GM23338 (cell line): ENCODE measurements around the gene USP3. TPM values are rescaled to one million over a fixed set of nuclear protein-coding genes. Genes with fewer than 3 reads are reported as not detected.

Experiments used
- ATAC-seq: fragments of 200-7000 bp; cut with Tn5 transposase; 3 replicates; pipeline ENCODE4 v1.9.1; 2020
- DNase-seq: peaks from one replicate; pipeline ENCODE4 v3.0.0-alpha.2; 2015; ENCODE audit warnings: low spot score
- H2AFZ ChIP-seq: fragments of 200-600 bp; sonication (generic); 2 replicates; pipeline ENCODE4 v1.8.0; 2016; ENCODE audit warnings: antibody characterized with exemption, mild to moderate bottlenecking, moderate library complexity
- H3F3A ChIP-seq: fragments of 200-600 bp; sonication (generic); replicated peaks from 2 replicates; pipeline ENCODE4 v1.8.0; 2017; ENCODE audit warnings: antibody characterized with exemption, mixed run types, low read depth
- H3K27ac ChIP-seq: fragments of 200-600 bp; sonication (generic); 2 replicates; pipeline ENCODE4 v1.6.1; 2016; ENCODE audit warnings: low read depth
- H3K27me3 ChIP-seq: fragments of 200-600 bp; sonication (generic); 2 replicates; pipeline ENCODE4 v1.8.0; 2016; ENCODE audit warnings: mild to moderate bottlenecking, mixed run types, moderate library complexity; ENCODE audit not compliant: insufficient read depth
- H3K36me3 ChIP-seq: fragments of 200-600 bp; sonication (generic); 2 replicates; pipeline ENCODE4 v1.8.0; 2016; ENCODE audit warnings: mild to moderate bottlenecking; ENCODE audit not compliant: insufficient read depth
- H3K4me1 ChIP-seq: fragments of 200-600 bp; sonication (generic); 2 replicates; pipeline ENCODE4 v1.8.0; 2016; ENCODE audit warnings: mild to moderate bottlenecking, moderate library complexity; ENCODE audit not compliant: insufficient read depth
- H3K4me2 ChIP-seq: fragments of 200-600 bp; sonication (generic); 2 replicates; pipeline ENCODE4 v1.7.1; 2017; ENCODE audit warnings: mixed run types
- H3K4me3 ChIP-seq: fragments of 200-600 bp; sonication (generic); 2 replicates; pipeline ENCODE4 v1.6.1; 2016; ENCODE audit warnings: mixed run types
- H3K79me2 ChIP-seq: fragments of 200-600 bp; sonication (generic); replicated peaks from 2 replicates; pipeline ENCODE4 v1.8.0; 2017; ENCODE audit warnings: mild to moderate bottlenecking; ENCODE audit not compliant: insufficient read depth
- H3K9me2 ChIP-seq: fragments of 200-600 bp; sonication (generic); 2 replicates; pipeline ENCODE4 v1.8.0; 2017; ENCODE audit not compliant: insufficient read depth
- H4K20me1 ChIP-seq: fragments of 200-600 bp; sonication (generic); replicated peaks from 2 replicates; pipeline ENCODE4 v1.8.0; 2017; ENCODE audit warnings: mild to moderate bottlenecking; ENCODE audit not compliant: insufficient read depth
- H3K27ac Mint-ChIP-seq: 2 replicates; pipeline ENCODE4 v1.8.0; 2020; ENCODE audit warnings: inconsistent platforms, mild to moderate bottlenecking, moderate library complexity, mixed read lengths
- H3K27me3 Mint-ChIP-seq: 3 replicates; pipeline ENCODE4 v1.8.0; 2022; ENCODE audit warnings: low read depth, mild to moderate bottlenecking, moderate library complexity, mixed read lengths, inconsistent platforms; ENCODE audit not compliant: insufficient read depth, poor library complexity
- H3K36me3 Mint-ChIP-seq: 3 replicates; pipeline ENCODE4 v1.8.0; 2021; ENCODE audit warnings: low read depth, mild to moderate bottlenecking, inconsistent platforms, moderate library complexity, mixed read lengths
- H3K4me1 Mint-ChIP-seq: 3 replicates; pipeline ENCODE4 v1.8.0; 2020; ENCODE audit warnings: mild to moderate bottlenecking, inconsistent platforms, mixed read lengths
- H3K4me3 Mint-ChIP-seq: 3 replicates; pipeline ENCODE4 v1.8.0; 2021; ENCODE audit warnings: moderate library complexity, mild to moderate bottlenecking, inconsistent platforms, mixed read lengths
- H3K9me3 Mint-ChIP-seq: 3 replicates; pipeline ENCODE4 v1.8.0; 2020; ENCODE audit warnings: moderate library complexity, mild to moderate bottlenecking, inconsistent platforms, mixed read lengths
- CREB1 ChIP-seq: fragments of 250-450 bp; sonication (Bioruptor Pico); IDR thresholded peaks from 2 replicates; pipeline ENCODE4 v1.5.0; 2020; ENCODE audit warnings: low read depth, mild to moderate bottlenecking, moderate library complexity
- CTCF ChIP-seq, 2 experiments: fragments of 200-600 bp in 1 of 2; sonication (generic) in 1 of 2; conservative IDR thresholded peaks; 2 replicates each; pipeline versions ENCODE4 v1.5.1 to v1.6.1; 2016 to 2017; ENCODE audit warnings: antibody characterized with exemption in 2 of 2, low read depth in 2 of 2, mild to moderate bottlenecking in 2 of 2, moderate library complexity in 1 of 2
- JUNB ChIP-seq: IDR thresholded peaks from one replicate; pipeline ENCODE4 v1.6.1; 2016; ENCODE audit warnings: antibody characterized with exemption; ENCODE audit not compliant: unreplicated experiment
- NANOG ChIP-seq: IDR thresholded peaks from 2 replicates; pipeline ENCODE4 v1.6.1; 2016; ENCODE audit warnings: antibody characterized with exemption, borderline replicate concordance
- POLR2AphosphoS5 ChIP-seq: IDR thresholded peaks from 2 replicates; pipeline ENCODE4 v1.6.1; 2016; ENCODE audit warnings: antibody characterized with exemption, low read depth
- ZNF114 ChIP-seq: fragments of 250-450 bp; sonication (Bioruptor Pico); IDR thresholded peaks from 2 replicates; pipeline ENCODE4 v1.5.0; 2020; ENCODE audit warnings: mild to moderate bottlenecking, moderate library complexity
- ZNF462 ChIP-seq: fragments of 250-450 bp; sonication (Bioruptor Pico); IDR thresholded peaks from 2 replicates; pipeline ENCODE4 v1.5.0; 2020; ENCODE audit warnings: mild to moderate bottlenecking, moderate library complexity
- polyA plus RNA-seq: library from polyadenylated mRNA; unstranded; fragments of >200 nt; fragmentation: Nextera tagmentation; extraction: Ambion mirVana; gene quantifications from 2 replicates; pipeline ENCODE4 v1.2.1, GENCODE V29; 2016
- total RNA-seq: library from RNA; depleted of rRNA; stranded (reverse); fragments of >200 nt; shearing (Covaris generic); gene quantifications from 2 replicates; pipeline ENCODE4 v1.2.3, GENCODE V29; 2014

Gene USP3
- total and polyA plus RNA-seq, 2 experiments from 2014 or later, result 9.7 to 9.9 TPM

GRCh38 chr15:63513271-63513670 lies 8.9 kb downstream of the USP3 start (continued):
- TF ChIP-seq ZNF462 (no peak), NANOG (no peak), ZNF114 (CRISPR knock-in tag) (no peak), JUNB (no peak), CREB1 (CRISPR knock-in tag) (no peak), CTCF (conservative IDR thresholded peaks at IDR 0.05; ENCODE audit: low read depth in 2 of 2) (no peak), POLR2AphosphoS5 (no peak)

- ATAC-seq (no peak), DNase-seq (no peak)
- Histone ChIP-seq H3F3A (no peaks in the 10 kb centered on the region), H3K4me1 (peaks cover 38% of the 10 kb centered on the region), H3K36me3 (no peaks in the 10 kb centered on the region), H3K9me2 (no peaks in the 10 kb centered on the region), H3K4me3 (no peak overlapping the region), H3K27ac (no peak overlapping the region), H2AFZ (no peak overlapping the region), H3K27me3 (peaks cover 22% of the 10 kb centered on the region), H3K4me2 (no peak overlapping the region), H3K79me2 (no peaks in the 10 kb centered on the region), H4K20me1 (no peaks in the 10 kb centered on the region)
- H3K4me3 Mint-ChIP-seq, result no peak overlapping the region
- H3K36me3 Mint-ChIP-seq, result no peaks in the 10 kb centered on the region
- no peak overlapping the region for H3K27ac Mint-ChIP-seq
- H3K4me1 Mint-ChIP-seq, result peaks cover 72% of the 10 kb centered on the region
- TF ChIP-seq NANOG (no peak), CREB1 (CRISPR knock-in tag) (no peak), ZNF462 (no peak)
- no peaks in the 10 kb centered on the region for H3K9me3 Mint-ChIP-seq
- H3K27me3 Mint-ChIP-seq, result peaks cover 3% of the 10 kb centered on the region
These were observed 9.3 kb downstream of the USP3 start for GRCh38 chr15:63513728-63514127.
